GM23338 (cell line): ENCODE data around the gene TCL1A. TPM values are rescaled to one million over a fixed set of nuclear protein-coding genes. Genes with fewer than 3 reads are reported as not detected.

Experiments
- ATAC-seq: fragments of 200-7000 bp; cut with Tn5 transposase; 3 replicates; pipeline ENCODE4 v1.9.1; 2020
- DNase-seq: peaks from one replicate; pipeline ENCODE4 v3.0.0-alpha.2; 2015; ENCODE audit warnings: low spot score
- H2AFZ ChIP-seq: fragments of 200-600 bp; sonication (generic); 2 replicates; pipeline ENCODE4 v1.8.0; 2016; ENCODE audit warnings: antibody characterized with exemption, mild to moderate bottlenecking, moderate library complexity
- H3F3A ChIP-seq: fragments of 200-600 bp; sonication (generic); replicated peaks from 2 replicates; pipeline ENCODE4 v1.8.0; 2017; ENCODE audit warnings: antibody characterized with exemption, mixed run types, low read depth
- H3K27ac ChIP-seq: fragments of 200-600 bp; sonication (generic); 2 replicates; pipeline ENCODE4 v1.6.1; 2016; ENCODE audit warnings: low read depth
- H3K27me3 ChIP-seq: fragments of 200-600 bp; sonication (generic); 2 replicates; pipeline ENCODE4 v1.8.0; 2016; ENCODE audit warnings: mild to moderate bottlenecking, mixed run types, moderate library complexity; ENCODE audit not compliant: insufficient read depth
- H3K36me3 ChIP-seq: fragments of 200-600 bp; sonication (generic); 2 replicates; pipeline ENCODE4 v1.8.0; 2016; ENCODE audit warnings: mild to moderate bottlenecking; ENCODE audit not compliant: insufficient read depth
- H3K4me1 ChIP-seq: fragments of 200-600 bp; sonication (generic); 2 replicates; pipeline ENCODE4 v1.8.0; 2016; ENCODE audit warnings: mild to moderate bottlenecking, moderate library complexity; ENCODE audit not compliant: insufficient read depth
- H3K4me2 ChIP-seq: fragments of 200-600 bp; sonication (generic); 2 replicates; pipeline ENCODE4 v1.7.1; 2017; ENCODE audit warnings: mixed run types
- H3K4me3 ChIP-seq: fragments of 200-600 bp; sonication (generic); 2 replicates; pipeline ENCODE4 v1.6.1; 2016; ENCODE audit warnings: mixed run types
- H3K79me2 ChIP-seq: fragments of 200-600 bp; sonication (generic); replicated peaks from 2 replicates; pipeline ENCODE4 v1.8.0; 2017; ENCODE audit warnings: mild to moderate bottlenecking; ENCODE audit not compliant: insufficient read depth
- H3K9me2 ChIP-seq: fragments of 200-600 bp; sonication (generic); 2 replicates; pipeline ENCODE4 v1.8.0; 2017; ENCODE audit not compliant: insufficient read depth
- H4K20me1 ChIP-seq: fragments of 200-600 bp; sonication (generic); replicated peaks from 2 replicates; pipeline ENCODE4 v1.8.0; 2017; ENCODE audit warnings: mild to moderate bottlenecking; ENCODE audit not compliant: insufficient read depth
- H3K27ac Mint-ChIP-seq: 2 replicates; pipeline ENCODE4 v1.8.0; 2020; ENCODE audit warnings: inconsistent platforms, mild to moderate bottlenecking, moderate library complexity, mixed read lengths
- H3K27me3 Mint-ChIP-seq: 3 replicates; pipeline ENCODE4 v1.8.0; 2022; ENCODE audit warnings: low read depth, mild to moderate bottlenecking, moderate library complexity, mixed read lengths, inconsistent platforms; ENCODE audit not compliant: insufficient read depth, poor library complexity
- H3K36me3 Mint-ChIP-seq: 3 replicates; pipeline ENCODE4 v1.8.0; 2021; ENCODE audit warnings: low read depth, mild to moderate bottlenecking, inconsistent platforms, moderate library complexity, mixed read lengths
- H3K4me1 Mint-ChIP-seq: 3 replicates; pipeline ENCODE4 v1.8.0; 2020; ENCODE audit warnings: mild to moderate bottlenecking, inconsistent platforms, mixed read lengths
- H3K4me3 Mint-ChIP-seq: 3 replicates; pipeline ENCODE4 v1.8.0; 2021; ENCODE audit warnings: moderate library complexity, mild to moderate bottlenecking, inconsistent platforms, mixed read lengths
- H3K9me3 Mint-ChIP-seq: 3 replicates; pipeline ENCODE4 v1.8.0; 2020; ENCODE audit warnings: moderate library complexity, mild to moderate bottlenecking, inconsistent platforms, mixed read lengths
- CREB1 ChIP-seq: fragments of 250-450 bp; sonication (Bioruptor Pico); IDR thresholded peaks from 2 replicates; pipeline ENCODE4 v1.5.0; 2020; ENCODE audit warnings: low read depth, mild to moderate bottlenecking, moderate library complexity
- CTCF ChIP-seq, 2 experiments: fragments of 200-600 bp in 1 of 2; sonication (generic) in 1 of 2; conservative IDR thresholded peaks; 2 replicates each; pipeline versions ENCODE4 v1.5.1 to v1.6.1; 2016 to 2017; ENCODE audit warnings: antibody characterized with exemption in 2 of 2, low read depth in 2 of 2, mild to moderate bottlenecking in 2 of 2, moderate library complexity in 1 of 2
- ETS1 ChIP-seq: IDR thresholded peaks from 2 replicates; pipeline ENCODE4 v1.6.1; 2016; ENCODE audit warnings: antibody characterized with exemption
- EZH2 ChIP-seq: fragments of 200-600 bp; sonication (generic); IDR thresholded peaks from one replicate; pipeline ENCODE4 v1.8.0; 2017; ENCODE audit warnings: antibody characterized with exemption, mild to moderate bottlenecking, low read depth; ENCODE audit not compliant: unreplicated experiment
- EZH2phosphoT487 ChIP-seq: fragments of 200-600 bp; sonication (generic); IDR thresholded peaks from one replicate; pipeline ENCODE4 v1.8.1; 2018; ENCODE audit warnings: antibody characterized with exemption; ENCODE audit not compliant: unreplicated experiment
- JUNB ChIP-seq: IDR thresholded peaks from one replicate; pipeline ENCODE4 v1.6.1; 2016; ENCODE audit warnings: antibody characterized with exemption; ENCODE audit not compliant: unreplicated experiment
- NANOG ChIP-seq: IDR thresholded peaks from 2 replicates; pipeline ENCODE4 v1.6.1; 2016; ENCODE audit warnings: antibody characterized with exemption, borderline replicate concordance
- POLR2AphosphoS5 ChIP-seq: IDR thresholded peaks from 2 replicates; pipeline ENCODE4 v1.6.1; 2016; ENCODE audit warnings: antibody characterized with exemption, low read depth
- REST ChIP-seq: IDR thresholded peaks from one replicate; pipeline ENCODE4 v1.6.1; 2018; ENCODE audit warnings: antibody characterized with exemption; ENCODE audit not compliant: unreplicated experiment
- STAT1 ChIP-seq: IDR thresholded peaks from one replicate; pipeline ENCODE4 v1.6.1; 2016; ENCODE audit warnings: antibody characterized with exemption; ENCODE audit not compliant: unreplicated experiment
- ZNF114 ChIP-seq: fragments of 250-450 bp; sonication (Bioruptor Pico); IDR thresholded peaks from 2 replicates; pipeline ENCODE4 v1.5.0; 2020; ENCODE audit warnings: mild to moderate bottlenecking, moderate library complexity
- ZNF331 ChIP-seq: fragments of 250-450 bp; sonication (Bioruptor Pico); IDR thresholded peaks from 2 replicates; pipeline ENCODE4 v1.5.0; 2020; ENCODE audit warnings: low read depth, mild to moderate bottlenecking, moderate library complexity
- ZNF462 ChIP-seq: fragments of 250-450 bp; sonication (Bioruptor Pico); IDR thresholded peaks from 2 replicates; pipeline ENCODE4 v1.5.0; 2020; ENCODE audit warnings: mild to moderate bottlenecking, moderate library complexity
- polyA plus RNA-seq: library from polyadenylated mRNA; unstranded; fragments of >200 nt; fragmentation: Nextera tagmentation; extraction: Ambion mirVana; gene quantifications from 2 replicates; pipeline ENCODE4 v1.2.1, GENCODE V29; 2016
- total RNA-seq: library from RNA; depleted of rRNA; stranded (reverse); fragments of >200 nt; shearing (Covaris generic); gene quantifications from 2 replicates; pipeline ENCODE4 v1.2.3, GENCODE V29; 2014

Gene TCL1A
- total and polyA plus RNA-seq, 2 experiments from 2014 or later, result 3.6 to 5.3 TPM

GRCh38 chr14:95686935-95687334, 27.0 kb downstream of the TCL1A start:
- H3K9me3 Mint-ChIP-seq, result no peaks in the 10 kb centered on the region
- H3K36me3 Mint-ChIP-seq, result no peaks in the 10 kb centered on the region
- H3K27ac Mint-ChIP-seq, result no peak overlapping the region
- DNase-seq (peak; percentile 37), ATAC-seq (peak; percentile 10; the same call in 1 of the 3 replicates)
- TF ChIP-seq CREB1 (CRISPR knock-in tag) (no peak), REST (no peak), JUNB (no peak), ZNF462 (CRISPR knock-in tag) (no peak), ETS1 (no peak), NANOG (no peak), CTCF (conservative IDR thresholded peaks at IDR 0.05; ENCODE audit: low read depth in 2 of 2) (no peak), STAT1 (no peak), ZNF114 (CRISPR knock-in tag) (no peak), POLR2AphosphoS5 (no peak), EZH2phosphoT487 (no peak), ZNF331 (CRISPR knock-in tag) (no peak), EZH2 (no peak)
- no peaks in the 10 kb centered on the region for H3F3A ChIP-seq
- no peak overlapping the region for H2AFZ ChIP-seq
- H3K4me1 ChIP-seq, result peaks cover 23% of the 10 kb centered on the region
- peak overlapping the region; percentile 24; the same call in 1 of the 2 replicates for H3K4me2 ChIP-seq
- H3K9me2 ChIP-seq, result no peaks in the 10 kb centered on the region; the same call in 1 of the 2 replicates
- H3K27me3 Mint-ChIP-seq, result peaks cover 11% of the 10 kb centered on the region
- H4K20me1 ChIP-seq, result no peaks in the 10 kb centered on the region
- peaks cover 22% of the 10 kb centered on the region for H3K4me1 Mint-ChIP-seq
- no peaks in the 10 kb centered on the region for H3K36me3 ChIP-seq
- H3K4me3 ChIP-seq, result no peak overlapping the region
- H3K27ac ChIP-seq, result no peak overlapping the region
- H3K4me3 Mint-ChIP-seq, result no peak overlapping the region; the same call in 2 of the 3 replicates
- no peaks in the 10 kb centered on the region for H3K27me3 ChIP-seq
- H3K79me2 ChIP-seq, result no peaks in the 10 kb centered on the region
